GM18909 (cell line): ENCODE data around the gene NR2F2.

Source experiments
- ATAC-seq: cut with Tn5 transposase; IDR thresholded peaks from one replicate; pipeline ENCODE4 v1.9.1; 2021; ENCODE audit warnings: mild to moderate bottlenecking; ENCODE audit not compliant: unreplicated experiment, poor library complexity

Gene NR2F2

GRCh38 chr15:96331144-96331944, 844 bp downstream of the NR2F2 start:
- ATAC-seq, result no peak

DNA sequence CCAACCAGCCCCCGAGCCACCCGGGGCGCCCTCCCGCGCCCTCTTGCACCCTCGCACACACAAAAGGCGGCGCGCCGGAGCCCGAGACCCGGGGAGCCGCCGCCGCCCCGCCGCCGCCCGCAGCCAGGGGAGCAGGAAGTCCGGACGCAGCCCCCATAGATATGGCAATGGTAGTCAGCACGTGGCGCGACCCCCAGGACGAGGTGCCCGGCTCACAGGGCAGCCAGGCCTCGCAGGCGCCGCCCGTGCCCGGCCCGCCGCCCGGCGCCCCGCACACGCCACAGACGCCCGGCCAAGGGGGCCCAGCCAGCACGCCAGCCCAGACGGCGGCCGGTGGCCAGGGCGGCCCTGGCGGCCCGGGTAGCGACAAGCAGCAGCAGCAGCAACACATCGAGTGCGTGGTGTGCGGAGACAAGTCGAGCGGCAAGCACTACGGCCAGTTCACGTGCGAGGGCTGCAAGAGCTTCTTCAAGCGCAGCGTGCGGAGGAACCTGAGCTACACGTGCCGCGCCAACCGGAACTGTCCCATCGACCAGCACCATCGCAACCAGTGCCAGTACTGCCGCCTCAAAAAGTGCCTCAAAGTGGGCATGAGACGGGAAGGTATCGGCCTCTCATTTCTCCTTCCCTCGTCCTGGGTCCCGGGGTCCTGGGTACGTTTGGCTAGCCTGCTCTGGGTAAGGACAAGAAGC, 1.6 kb downstream of the NR2F2 start:
- ATAC-seq, result no peak

- ATAC-seq, result no peak
Observed at GRCh38 chr15:96332637-96333121, 2.2 kb downstream of the NR2F2 start.

- ATAC-seq, result no peak
Observed at GRCh38 chr15:96333131-96334016, 2.9 kb downstream of the NR2F2 start.

GRCh38 chr15:96334017-96334704, 3.7 kb downstream of the NR2F2 start:
- ATAC-seq, result no peak

DNA sequence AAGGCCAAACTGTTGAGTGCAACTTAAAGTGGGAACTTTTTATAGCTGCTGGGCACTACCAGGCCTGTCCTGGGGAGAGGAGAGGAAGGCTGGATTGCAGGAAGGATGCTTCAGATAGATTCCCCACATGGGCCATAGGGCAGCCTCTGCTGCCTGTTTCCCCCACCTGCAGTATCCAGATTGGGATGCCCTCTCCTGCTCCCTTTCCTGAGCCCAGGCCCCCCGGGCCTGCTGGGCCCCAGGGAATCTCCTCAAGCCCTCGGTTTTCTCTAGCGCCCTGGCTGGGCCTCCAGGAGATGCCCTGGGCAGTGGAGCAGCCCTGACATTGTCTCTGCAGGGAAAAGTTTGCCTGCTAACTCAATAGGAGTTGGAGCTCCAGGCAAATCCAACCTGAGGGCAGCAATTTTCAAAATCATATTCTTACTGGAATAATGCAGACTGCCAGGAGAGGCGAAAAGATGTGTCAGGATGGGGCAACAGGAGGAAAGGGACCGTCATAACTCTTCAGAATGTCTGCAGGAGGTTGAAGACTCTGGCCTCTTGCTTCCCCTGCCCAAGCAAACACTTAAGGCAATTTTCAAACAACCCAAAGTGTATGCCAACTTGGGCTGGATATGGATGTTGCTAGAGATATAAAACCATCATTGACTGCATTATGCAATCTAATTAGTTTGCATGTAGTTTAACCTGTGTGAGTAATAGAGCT, 4.4 kb downstream of the NR2F2 start:
- ATAC-seq, result no peak

DNA sequence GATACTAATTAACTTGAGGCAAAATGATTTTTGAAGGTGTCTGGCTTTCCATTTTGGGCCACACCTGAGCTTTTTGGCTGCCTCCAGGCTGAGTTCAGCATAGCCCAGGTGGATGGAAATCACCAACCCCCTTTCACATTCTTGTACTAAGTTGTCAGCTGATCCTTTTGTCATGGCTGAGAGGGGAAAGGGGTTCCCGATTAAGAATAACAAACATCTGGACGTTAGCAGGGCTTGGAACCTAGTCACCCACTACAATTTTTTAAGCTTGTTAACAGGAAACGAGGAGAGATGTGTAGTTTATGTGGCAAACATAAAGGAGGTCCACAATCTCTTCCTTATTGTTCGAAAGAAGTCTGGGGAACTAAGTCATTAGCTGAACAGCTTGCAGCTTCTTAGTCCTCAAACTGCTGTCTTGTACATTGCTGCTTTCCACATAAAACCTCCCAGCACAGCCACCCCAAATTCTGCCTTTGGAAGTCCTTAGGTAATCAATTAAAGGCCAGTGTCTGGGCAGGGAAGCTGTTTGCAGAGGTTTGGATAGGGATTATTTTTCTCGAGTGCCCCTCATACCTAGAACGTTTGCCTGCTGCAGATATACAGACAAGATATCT, 5.0 kb downstream of the NR2F2 start:
- no peak for ATAC-seq

DNA sequence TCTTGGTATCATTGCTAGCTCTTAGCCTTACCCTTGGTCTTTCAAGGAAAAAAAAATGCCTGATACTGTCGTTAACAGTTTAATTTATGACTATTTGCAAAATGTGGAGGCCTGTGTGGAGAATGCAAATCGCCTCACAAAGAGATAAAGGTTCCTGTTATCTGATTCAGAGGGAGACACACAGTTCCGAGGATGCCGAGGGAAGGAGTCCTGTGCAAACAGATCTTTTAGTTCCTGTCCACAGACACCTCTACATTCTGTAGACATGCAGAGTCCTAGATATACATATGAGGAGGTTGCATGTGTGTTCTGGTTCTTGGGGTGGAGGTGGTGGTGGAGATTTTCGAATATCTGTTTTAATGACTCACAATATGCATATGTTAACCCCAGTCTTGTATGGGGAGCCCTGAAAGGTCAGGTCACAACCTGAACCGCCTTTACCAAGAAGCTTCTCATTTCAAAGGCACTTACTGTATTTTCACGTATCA, 5.7 kb downstream of the NR2F2 start:
- ATAC-seq, result no peak

DNA sequence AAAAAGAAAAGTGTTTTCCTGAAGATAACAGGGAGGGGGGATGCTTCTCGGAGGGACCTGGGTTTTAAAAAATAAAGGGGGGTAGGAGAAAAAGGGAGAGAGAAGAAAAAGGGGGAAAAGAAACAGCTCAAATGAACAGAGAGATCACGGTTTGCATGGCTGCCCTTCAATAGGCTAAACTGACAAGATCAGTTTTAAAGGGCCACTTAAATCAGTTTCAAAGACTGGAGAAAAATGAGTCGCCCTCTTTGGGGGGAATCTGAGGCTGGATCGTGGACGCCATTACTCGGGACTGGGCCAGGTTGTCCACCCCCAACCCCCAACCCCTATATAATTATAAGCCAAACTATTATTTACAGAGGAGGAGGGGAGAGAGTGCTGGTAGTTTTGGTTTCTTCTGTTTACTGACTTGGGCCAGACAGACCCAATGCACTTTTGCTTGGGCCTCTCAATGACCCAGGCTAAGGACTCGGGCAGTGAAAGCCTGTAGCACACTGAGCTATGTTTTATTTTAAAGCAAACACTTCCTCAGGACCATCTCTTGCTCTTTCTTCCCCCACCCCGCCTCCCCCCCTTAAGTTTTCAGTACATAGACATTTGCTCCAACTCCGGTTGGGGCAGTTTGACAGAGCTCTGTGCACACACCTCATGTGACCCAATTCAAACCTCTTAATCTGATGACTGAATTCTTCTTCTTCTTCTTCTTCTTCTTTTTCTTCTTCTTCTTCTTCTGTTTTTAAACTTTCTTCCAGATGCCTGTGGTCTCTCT, 6.3 kb downstream of the NR2F2 start:
- no peak for ATAC-seq

- ATAC-seq, result no peak
Observed at GRCh38 chr15:96337365-96338023, 7.0 kb downstream of the NR2F2 start.

DNA sequence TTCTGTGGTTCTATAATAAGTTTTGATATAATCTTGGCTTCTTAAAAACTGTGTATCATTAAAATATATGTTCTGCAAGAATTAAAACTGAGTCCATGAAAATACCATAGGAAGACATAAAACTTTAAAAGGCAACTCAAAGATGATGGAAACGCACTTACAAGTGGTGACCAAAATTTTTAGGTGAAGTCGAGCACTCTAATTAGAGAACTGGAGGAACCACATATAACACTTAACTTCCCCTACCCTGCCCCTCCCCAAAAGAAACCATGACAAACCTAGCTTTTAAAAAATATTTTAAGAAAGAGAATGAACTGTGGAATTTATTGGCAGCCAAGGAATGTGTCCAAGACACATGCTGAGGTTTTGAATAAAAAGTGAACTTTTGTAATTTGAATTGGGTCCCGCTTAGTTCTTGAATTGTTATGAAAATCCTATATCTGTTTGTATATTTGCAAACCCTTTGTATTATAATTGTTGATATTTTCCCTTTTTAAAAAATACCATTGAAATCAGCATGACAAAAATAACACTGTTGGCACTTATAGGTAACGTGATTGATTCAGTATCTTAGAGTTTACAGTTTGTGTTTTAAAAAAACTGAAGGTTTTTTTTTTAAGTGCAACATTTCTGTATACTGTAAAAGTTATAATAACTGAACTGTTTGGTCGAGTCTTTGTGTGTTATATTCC, 7.7 kb downstream of the NR2F2 start:
- no peak for ATAC-seq

- ATAC-seq, result no peak
Observed at GRCh38 chr15:96338766-96339618, 8.5 kb downstream of the NR2F2 start.

GRCh38 chr15:96339619-96340347, 9.3 kb downstream of the NR2F2 start:
- no peak for ATAC-seq

- no peak for ATAC-seq
Observed at GRCh38 chr15:96340348-96340597, 9.8 kb downstream of the NR2F2 start.

DNA sequence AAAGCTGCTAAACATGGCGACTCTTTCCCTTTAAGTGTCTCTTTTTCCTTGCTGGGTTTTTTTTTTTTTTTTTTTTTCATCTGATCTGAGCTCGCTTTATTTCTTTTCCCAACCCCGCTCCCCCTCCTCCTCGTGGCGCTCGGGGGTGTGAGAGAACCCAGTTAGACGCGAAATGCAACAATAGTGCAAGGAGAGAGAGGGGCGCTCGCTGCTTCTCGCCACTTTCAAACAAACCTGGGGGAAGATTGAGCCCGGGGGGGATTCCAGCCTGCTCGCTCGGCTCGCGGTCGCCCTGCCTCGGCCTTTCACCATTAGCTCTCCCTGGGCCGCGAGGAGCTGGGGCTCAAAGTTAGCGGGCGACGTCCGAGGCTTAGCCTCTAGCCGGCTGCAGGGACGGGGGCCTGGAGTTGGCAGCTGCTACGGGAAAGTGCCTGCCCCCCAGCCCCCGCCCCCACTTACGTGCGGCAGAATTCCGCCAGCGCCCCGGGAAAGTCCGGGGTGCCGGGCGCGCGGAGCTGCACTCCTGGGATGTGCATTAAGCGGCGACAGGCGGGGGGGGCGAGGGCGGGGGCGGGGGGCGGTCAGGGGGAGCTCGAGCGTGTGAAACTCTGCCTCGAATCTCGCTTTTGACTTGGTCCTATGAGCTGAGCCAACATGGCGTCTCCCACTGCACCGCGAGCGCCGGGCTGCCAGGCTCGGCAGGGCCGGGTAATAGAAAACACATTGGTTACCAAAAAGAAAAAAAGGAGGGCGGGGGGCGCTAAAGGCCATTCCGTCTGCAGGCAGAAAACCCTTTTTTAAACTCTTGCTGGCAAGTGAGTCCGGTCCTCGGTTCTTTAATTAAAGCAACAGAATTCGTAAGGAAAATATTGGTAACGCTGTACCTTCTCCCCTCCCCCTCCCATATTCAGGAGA, 10.4 kb downstream of the NR2F2 start:
- no peak for ATAC-seq
